ENCODE results near the gene NRG3. TPM values are rescaled to one million over a fixed set of nuclear protein-coding genes. Genes with fewer than 3 reads are reported as not detected.
"Not testable (repeated sequence)": the region's sequence is repeated elsewhere in the genome, so short reads cannot be mapped to it uniquely, and the experiment has no call there.

NRG3 gene
- total RNA-seq, 2 experiments from 2014 or later, result not detected

GRCh38 chr10:82027711-82028110, 152.7 kb downstream of the NRG3 start:
- POLR2A ChIA-PET, result no interaction called here
- Mint-ChIP-seq H3K4me3 (no peak overlapping the region), H3K27ac (no peak overlapping the region), H3K9me3 (no peaks in the 10 kb centered on the region), H3K27me3 (no peaks in the 10 kb centered on the region), H3K4me1 (no peaks in the 10 kb centered on the region), H3K36me3 (no peaks in the 10 kb centered on the region)
- DNase-seq (no peak), ATAC-seq (ENCODE audit: low read depth) (no peak)

- Mint-ChIP-seq H3K36me3 (no peaks in the 10 kb centered on the region), H3K4me3 (no peak overlapping the region), H3K27me3 (no peaks in the 10 kb centered on the region), H3K9me3 (peaks cover 6% of the 10 kb centered on the region), H3K4me1 (no peaks in the 10 kb centered on the region), H3K27ac (no peak overlapping the region)
- ATAC-seq (ENCODE audit: low read depth) (no peak), DNase-seq (no peak)
- POLR2A ChIA-PET, result no interaction called here
These were observed 162.1 kb downstream of the NRG3 start for GRCh38 chr10:82037076-82037475.

GRCh38 chr10:82038587-82038986, 163.6 kb downstream of the NRG3 start:
- Mint-ChIP-seq H3K4me1 (no peaks in the 10 kb centered on the region), H3K27ac (no peak overlapping the region)
- no peak for DNase-seq

GRCh38 chr10:82040336-82040735, 165.3 kb downstream of the NRG3 start:
- POLR2A ChIA-PET, result no interaction called here
- ATAC-seq (ENCODE audit: low read depth) (no peak), DNase-seq (no peak)
- Mint-ChIP-seq H3K36me3 (no peaks in the 10 kb centered on the region), H3K27ac (no peak overlapping the region), H3K4me1 (no peaks in the 10 kb centered on the region), H3K27me3 (no peaks in the 10 kb centered on the region), H3K9me3 (peaks cover 6% of the 10 kb centered on the region), H3K4me3 (no peak overlapping the region)

More at GRCh38 chr10:82038587-82038986, 163.6 kb downstream of the NRG3 start:
- POLR2A ChIA-PET, result no interaction called here
- no peaks in the 10 kb centered on the region for H3K27me3 Mint-ChIP-seq
- H3K4me3 Mint-ChIP-seq, result no peak overlapping the region
- H3K36me3 Mint-ChIP-seq, result no peaks in the 10 kb centered on the region
- peaks cover 6% of the 10 kb centered on the region for H3K9me3 Mint-ChIP-seq
- ATAC-seq (ENCODE audit: low read depth), result no peak

- POLR2A ChIA-PET, result no interaction called here
- H3K9me3 Mint-ChIP-seq, result peaks cover 6% of the 10 kb centered on the region
- H3K4me3 Mint-ChIP-seq, result no peak overlapping the region
- no peaks in the 10 kb centered on the region for H3K36me3 Mint-ChIP-seq
- no peak for ATAC-seq (ENCODE audit: low read depth)
- no peak for DNase-seq
- no peaks in the 10 kb centered on the region for H3K4me1 Mint-ChIP-seq
- no peaks in the 10 kb centered on the region for H3K27me3 Mint-ChIP-seq
- no peak overlapping the region for H3K27ac Mint-ChIP-seq
These were observed 166.0 kb downstream of the NRG3 start for GRCh38 chr10:82041018-82041417.

- no peaks in the 10 kb centered on the region for H3K27me3 Mint-ChIP-seq
- no peak for DNase-seq
- no peak for ATAC-seq (ENCODE audit: low read depth)
These were observed 181.4 kb downstream of the NRG3 start for GRCh38 chr10:82056391-82056790.

GRCh38 chr10:82067192-82067591, 192.2 kb downstream of the NRG3 start:
- DNase-seq; H3K27me3 Mint-ChIP-seq; POLR2A ChIA-PET; ATAC-seq (ENCODE audit: low read depth); H3K9me3 Mint-ChIP-seq; H3K27ac Mint-ChIP-seq; H3K36me3 Mint-ChIP-seq; H3K4me3 Mint-ChIP-seq; H3K4me1 Mint-ChIP-seq: not testable (repeated sequence)

More at GRCh38 chr10:82056391-82056790, 181.4 kb downstream of the NRG3 start:
- H3K9me3 Mint-ChIP-seq, result peaks cover 5% of the 10 kb centered on the region
- H3K4me1 Mint-ChIP-seq, result no peaks in the 10 kb centered on the region
- H3K27ac Mint-ChIP-seq, result no peak overlapping the region
- POLR2A ChIA-PET, result no interaction called here
- no peak overlapping the region for H3K4me3 Mint-ChIP-seq
- no peaks in the 10 kb centered on the region for H3K36me3 Mint-ChIP-seq

GRCh38 chr10:82068501-82068900, 193.5 kb downstream of the NRG3 start:
- ATAC-seq (ENCODE audit: low read depth) (no peak), DNase-seq (no peak)
- POLR2A ChIA-PET, result no interaction called here
- no peaks in the 10 kb centered on the region for H3K27me3 Mint-ChIP-seq
- H3K27ac Mint-ChIP-seq, result no peak overlapping the region
- no peaks in the 10 kb centered on the region for H3K4me1 Mint-ChIP-seq
- no peaks in the 10 kb centered on the region for H3K36me3 Mint-ChIP-seq
- no peak overlapping the region for H3K4me3 Mint-ChIP-seq
- peaks cover 1% of the 10 kb centered on the region for H3K9me3 Mint-ChIP-seq

- H3K9me3 Mint-ChIP-seq, result peaks cover 3% of the 10 kb centered on the region
- DNase-seq (no peak), ATAC-seq (ENCODE audit: low read depth) (no peak)
- H3K4me1 Mint-ChIP-seq, result no peaks in the 10 kb centered on the region
- H3K4me3 Mint-ChIP-seq, result no peak overlapping the region
- H3K36me3 Mint-ChIP-seq, result no peaks in the 10 kb centered on the region
- H3K27me3 Mint-ChIP-seq, result no peaks in the 10 kb centered on the region
- H3K27ac Mint-ChIP-seq, result no peak overlapping the region
- POLR2A ChIA-PET, result no interaction called here
These were observed 196.2 kb downstream of the NRG3 start for GRCh38 chr10:82071231-82071630.

- POLR2A ChIA-PET, result no interaction called here
- Mint-ChIP-seq H3K36me3 (no peaks in the 10 kb centered on the region), H3K4me3 (no peak overlapping the region), H3K4me1 (no peaks in the 10 kb centered on the region), H3K9me3 (peaks cover 1% of the 10 kb centered on the region), H3K27ac (no peak overlapping the region), H3K27me3 (no peaks in the 10 kb centered on the region)
- no peak for DNase-seq
- no peak for ATAC-seq (ENCODE audit: low read depth)
These were observed 197.1 kb downstream of the NRG3 start for GRCh38 chr10:82072124-82072523.

GRCh38 chr10:82075605-82076004, 200.6 kb downstream of the NRG3 start:
- H3K27ac Mint-ChIP-seq, result no peak overlapping the region
- H3K27me3 Mint-ChIP-seq, result no peaks in the 10 kb centered on the region
- no peaks in the 10 kb centered on the region for H3K36me3 Mint-ChIP-seq
- peaks cover 5% of the 10 kb centered on the region for H3K9me3 Mint-ChIP-seq
- DNase-seq (no peak), ATAC-seq (ENCODE audit: low read depth) (no peak)
- POLR2A ChIA-PET, result no interaction called here
- H3K4me1 Mint-ChIP-seq, result no peaks in the 10 kb centered on the region
- H3K4me3 Mint-ChIP-seq, result no peak overlapping the region

- no peak overlapping the region for H3K27ac Mint-ChIP-seq
- POLR2A ChIA-PET, result no interaction called here
- H3K36me3 Mint-ChIP-seq, result no peaks in the 10 kb centered on the region
- H3K9me3 Mint-ChIP-seq, result peaks cover 9% of the 10 kb centered on the region
- H3K4me1 Mint-ChIP-seq, result no peaks in the 10 kb centered on the region
- H3K4me3 Mint-ChIP-seq, result no peak overlapping the region
- H3K27me3 Mint-ChIP-seq, result no peaks in the 10 kb centered on the region
- ATAC-seq (ENCODE audit: low read depth) (no peak), DNase-seq (no peak)
These were observed 209.5 kb downstream of the NRG3 start for GRCh38 chr10:82084496-82084895.

GRCh38 chr10:82084904-82085303, 209.9 kb downstream of the NRG3 start:
- no peak for ATAC-seq (ENCODE audit: low read depth)
- POLR2A ChIA-PET, result no interaction called here
- DNase-seq, result no peak
- no peak overlapping the region for H3K27ac Mint-ChIP-seq
- H3K4me3 Mint-ChIP-seq, result no peak overlapping the region
- peaks cover 9% of the 10 kb centered on the region for H3K9me3 Mint-ChIP-seq
- H3K4me1 Mint-ChIP-seq, result no peaks in the 10 kb centered on the region
- no peaks in the 10 kb centered on the region for H3K36me3 Mint-ChIP-seq
- H3K27me3 Mint-ChIP-seq, result no peaks in the 10 kb centered on the region

- ATAC-seq (ENCODE audit: low read depth) (no peak), DNase-seq (no peak)
- no peak overlapping the region for H3K4me3 Mint-ChIP-seq
- POLR2A ChIA-PET, result no interaction called here
- no peak overlapping the region for H3K27ac Mint-ChIP-seq
- H3K36me3 Mint-ChIP-seq, result no peaks in the 10 kb centered on the region
- H3K9me3 Mint-ChIP-seq, result peaks cover 8% of the 10 kb centered on the region
- no peaks in the 10 kb centered on the region for H3K4me1 Mint-ChIP-seq
- no peaks in the 10 kb centered on the region for H3K27me3 Mint-ChIP-seq
These were observed 214.3 kb downstream of the NRG3 start for GRCh38 chr10:82089327-82089726.

- Mint-ChIP-seq H3K9me3 (peaks cover 5% of the 10 kb centered on the region), H3K27me3 (no peaks in the 10 kb centered on the region), H3K36me3 (no peaks in the 10 kb centered on the region), H3K27ac (no peak overlapping the region), H3K4me1 (no peaks in the 10 kb centered on the region), H3K4me3 (no peak overlapping the region)
- POLR2A ChIA-PET, result no interaction called here
- DNase-seq, result no peak
- no peak for ATAC-seq (ENCODE audit: low read depth)
These were observed 216.4 kb downstream of the NRG3 start for GRCh38 chr10:82091413-82091812.

Data from activated naive CD8-positive, alpha-beta T cell treated with anti-CD3 and anti-CD28 coated beads, Interleukin-2, amount 10 ng/mL, durations not matched to agents 7 days and 5 days (primary cell).